ENCODE data around the gene EDEM3. TPM values are rescaled to one million over a fixed set of nuclear protein-coding genes. Genes with fewer than 3 reads are reported as not detected.

Gene EDEM3
- total and polyA plus RNA-seq, 2 of the 8 experiments (the other 6 are each of a cell fraction or from before 2014, with no cell fraction given): 1.6 to 14.0 TPM

DNA sequence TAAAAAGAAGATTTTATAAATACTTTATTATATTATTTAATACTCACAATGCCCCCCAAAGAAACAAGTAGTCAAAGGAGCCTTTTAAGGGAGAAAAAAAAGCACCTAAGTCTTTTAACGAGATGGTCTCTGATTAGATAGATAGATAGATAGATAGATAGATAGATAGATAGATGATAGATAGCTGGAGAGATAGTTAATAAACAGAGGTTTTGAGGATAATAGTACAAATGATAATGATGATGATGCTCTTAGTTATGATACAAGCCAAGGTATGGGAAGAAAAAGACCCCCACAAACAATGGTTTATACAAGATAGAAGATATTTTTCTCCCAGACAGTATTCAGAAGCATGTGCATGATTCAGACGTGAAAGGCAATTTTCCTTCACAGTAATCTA lies 14.6 kb upstream of the EDEM3 start:
- no peak for FAIRE-seq
- H3K9me3 ChIP-seq (ENCODE audit: insufficient read depth in 2 of 2, low read depth in 1 of 2, low read length in 1 of 2): no peaks in the 10 kb centered on the region
- no peaks in the 10 kb centered on the region for H3K79me2 ChIP-seq (ENCODE audit: control insufficient read depth in 1 of 2, insufficient read depth in 2 of 2, low read length in 2 of 2)
- no peaks in the 10 kb centered on the region for H3K4me1 ChIP-seq (replicated peaks in 1 of 4; ENCODE audit: control insufficient read depth in 3 of 4, insufficient read depth in 4 of 4, low read length in 3 of 4)
- no peak overlapping the region for H4K5ac ChIP-seq (ENCODE audit: insufficient read length, low read depth, low read length)
- H2BK5ac ChIP-seq (ENCODE audit: low read depth, low read length): no peak overlapping the region
- H4K91ac ChIP-seq (replicated peaks; ENCODE audit: insufficient read length, low read length): no peak overlapping the region
- H2AK5ac ChIP-seq (ENCODE audit: low read depth, low read length): no peak overlapping the region
- H3K4me3 ChIP-seq (ENCODE audit: extremely low read depth in 1 of 4, insufficient read depth in 2 of 4, low read depth in 3 of 4, low read length in 4 of 4): no peak overlapping the region
- H3K18ac ChIP-seq (ENCODE audit: extremely low read depth, low read length): no peak overlapping the region
- H3K14ac ChIP-seq (ENCODE audit: insufficient read length): no peak overlapping the region
- no peak overlapping the region for H2BK120ac ChIP-seq (replicated peaks; ENCODE audit: low read depth, low read length)
- no peak overlapping the region for H2AFZ ChIP-seq (ENCODE audit: low read length)
- H3K56ac ChIP-seq (replicated peaks; ENCODE audit: insufficient read length, low read depth, low read length): no peak overlapping the region
- no peak overlapping the region for H3K4me2 ChIP-seq (ENCODE audit: insufficient read depth in 1 of 2, low read depth in 2 of 2, low read length in 2 of 2)
- H3K36me3 ChIP-seq (ENCODE audit: control insufficient read depth in 2 of 4, insufficient read depth in 4 of 4, low read length in 3 of 4): no peaks in the 10 kb centered on the region
- no peak overlapping the region for H3K23ac ChIP-seq (ENCODE audit: insufficient read length)
- no peak overlapping the region for H2BK15ac ChIP-seq (ENCODE audit: low read length)
- no peak overlapping the region for H3K4ac ChIP-seq (replicated peaks; ENCODE audit: insufficient read length, low read depth, low read length)
- ChIA-PET CTCF (ENCODE audit: partially characterized antibody) (no interaction called here), POLR2A (ENCODE audit: partially characterized antibody) (no interaction called here)
- no peak overlapping the region for H3K27ac ChIP-seq (ENCODE audit: low read depth, low read length)
- no peak for DNase-seq (ENCODE audit: low read depth in 1 of 2, low spot score in 2 of 2)
- no peaks in the 10 kb centered on the region for H3K23me2 ChIP-seq (ENCODE audit: low read depth, low read length)
- no peak overlapping the region for H3K9ac ChIP-seq (replicated peaks in 1 of 4; ENCODE audit: extremely low read depth in 1 of 4, low read depth in 3 of 4, low read length in 3 of 4)
- H2BK12ac ChIP-seq (ENCODE audit: low read depth, low read length): no peak overlapping the region
- H3K27me3 ChIP-seq (replicated peaks in 1 of 4; ENCODE audit: control insufficient read depth in 3 of 4, extremely low read depth in 1 of 4, insufficient read depth in 3 of 4, low read length in 3 of 4): no peaks in the 10 kb centered on the region
- no peaks in the 10 kb centered on the region for H3K79me1 ChIP-seq (ENCODE audit: low read depth, low read length)
- no peak overlapping the region for H4K8ac ChIP-seq (ENCODE audit: extremely low read depth, insufficient read depth, low read length)
- no peaks in the 10 kb centered on the region for H4K20me1 ChIP-seq (replicated peaks in 1 of 2; ENCODE audit: control insufficient read depth in 1 of 2, insufficient read depth in 2 of 2, low read length in 2 of 2)
- WGBS, 2 experiments (ENCODE audit: extremely low coverage in 1 of 2, insufficient coverage in 1 of 2, insufficient read length in 1 of 2, insufficient replicate concordance in 2 of 2, low coverage in 1 of 2, low lambda C conversion rate in 2 of 2, missing lambda C conversion rate in 1 of 2): 87% methylated on average over 2 of the region's 2 CpGs; no CpG with 5 or more reads in 1 of the 2 experiments
- H2BK20ac ChIP-seq (ENCODE audit: low read length): no peak overlapping the region
- TF ChIP-seq BCL11A (IDR thresholded peaks at IDR 0.05; ENCODE audit: low read depth in 2 of 2, low read length in 2 of 2): no peak
- TF ChIP-seq EZH2 (IDR thresholded peaks at IDR 0.05; ENCODE audit: low read depth, low read length, severe bottlenecking): no peak
- TF ChIP-seq SIRT6 (IDR thresholded peaks at IDR 0.05; ENCODE audit: low read length): no peak
- TF ChIP-seq ASH2L (IDR thresholded peaks at IDR 0.05; ENCODE audit: low read length): no peak
- no peak for TF ChIP-seq CBX8 (IDR thresholded peaks at IDR 0.05; ENCODE audit: borderline replicate concordance, low read depth, low read length)
- no peak for TF ChIP-seq SUZ12 (IDR thresholded peaks at IDR 0.05; ENCODE audit: low read length)
- no peak for TF ChIP-seq CHD2 (IDR thresholded peaks at IDR 0.05; ENCODE audit: low read length)
- TF ChIP-seq HDAC2 (IDR thresholded peaks at IDR 0.05; ENCODE audit: borderline replicate concordance in 1 of 2, low read depth in 2 of 2, low read length in 2 of 2): no peak

All from H1 (cell line).